Esophagus (tissue), 2 donors: ENCODE results near the gene SMYD3. TPM values are rescaled to one million over a fixed set of nuclear protein-coding genes. Genes with fewer than 3 reads are reported as not detected.
"Not testable (repeated sequence)": the region's sequence is repeated elsewhere in the genome, so short reads cannot be mapped to it uniquely, and the experiment has no call there.

Experiments
- H3K27ac ChIP-seq, 2 donors: one replicate each; pipeline ENCODE4 v1.5.1; 2013; ENCODE audit warnings: low read depth in 2 of 2, mild to moderate bottlenecking in 2 of 2, inconsistent platforms in 1 of 2, low read length in 1 of 2, moderate library complexity in 1 of 2
- H3K27me3 ChIP-seq, 2 donors: one replicate each; pipeline ENCODE4 v1.6.1; 2013; ENCODE audit warnings: low read length in 2 of 2, control low read depth in 1 of 2, mild to moderate bottlenecking in 1 of 2; ENCODE audit not compliant: insufficient read depth in 2 of 2, control insufficient read depth in 1 of 2
- H3K36me3 ChIP-seq, 2 donors: one replicate each; pipeline ENCODE4 v1.6.1; 2013; ENCODE audit warnings: low read length in 1 of 2; ENCODE audit not compliant: control insufficient read depth in 2 of 2, insufficient read depth in 2 of 2
- H3K4me1 ChIP-seq, 2 donors: one replicate each; pipeline ENCODE4 v1.6.1; 2013; ENCODE audit warnings: low read length in 1 of 2; ENCODE audit not compliant: control insufficient read depth in 2 of 2, insufficient read depth in 2 of 2
- H3K4me3 ChIP-seq, 2 donors: one replicate each; pipeline ENCODE4 v1.5.1; 2013; ENCODE audit warnings: low read length in 2 of 2, mild to moderate bottlenecking in 2 of 2, low read depth in 1 of 2, moderate library complexity in 1 of 2
- H3K9me3 ChIP-seq, 2 donors: one replicate each; pipeline ENCODE4 v1.6.1; 2013; ENCODE audit warnings: mild to moderate bottlenecking in 2 of 2, low read depth in 1 of 2, low read length in 1 of 2, moderate library complexity in 1 of 2; ENCODE audit not compliant: control insufficient read depth in 2 of 2, insufficient read depth in 1 of 2
- WGBS, 2 donors: extraction: QIAGEN DNeasy Blood & Tissue Kit; methylation state at CpG; one replicate each; pipeline ENCODE4 v1.1.7; 2013; 5-methylcytosine and 5-hydroxymethylcytosine counted together
- polyA plus RNA-seq, 2 donors: library from polyadenylated mRNA; stranded (reverse); fragments of 200-250 nt; gene quantifications; one replicate each; pipeline ENCODE4 v1.2.3, GENCODE V29; 2013
- donor health status: healthy with polysubstance abuse.
- donor health status: Bipolar disorder and iron deficiency.

SMYD3 gene
- polyA plus RNA-seq, 2 donors = 5.0 to 5.7 TPM

DNA sequence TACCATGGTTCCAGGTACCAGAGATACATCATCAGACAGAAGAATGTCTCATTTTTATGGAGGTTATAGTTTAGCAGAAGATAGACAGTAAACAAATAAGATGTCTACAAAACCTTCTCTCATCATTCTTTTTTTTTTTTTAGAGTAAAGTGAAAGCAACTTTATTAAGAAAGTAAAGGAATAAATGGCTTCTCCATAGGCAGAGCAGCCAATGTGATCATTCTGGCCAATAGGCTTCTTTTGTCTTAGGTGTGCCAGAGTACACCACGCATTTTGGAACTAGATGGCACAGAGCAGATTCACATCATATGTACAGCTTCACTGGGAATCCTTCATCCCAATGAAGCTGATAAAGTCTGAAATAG is 428.2 kb downstream of the SMYD3 start:
- no peaks in the 10 kb centered on the region for H3K27me3 ChIP-seq
- no peak overlapping the region for H3K4me3 ChIP-seq
- H3K27ac ChIP-seq = no peak overlapping the region
- no peaks in the 10 kb centered on the region for H3K9me3 ChIP-seq
- no peaks in the 10 kb centered on the region for H3K4me1 ChIP-seq
- peaks cover 0 to 2% of the 10 kb centered on the region in 2 donors for H3K36me3 ChIP-seq
- WGBS, 2 donors = 95 to 97% methylated on average over 1 of the region's 1 CpG

DNA sequence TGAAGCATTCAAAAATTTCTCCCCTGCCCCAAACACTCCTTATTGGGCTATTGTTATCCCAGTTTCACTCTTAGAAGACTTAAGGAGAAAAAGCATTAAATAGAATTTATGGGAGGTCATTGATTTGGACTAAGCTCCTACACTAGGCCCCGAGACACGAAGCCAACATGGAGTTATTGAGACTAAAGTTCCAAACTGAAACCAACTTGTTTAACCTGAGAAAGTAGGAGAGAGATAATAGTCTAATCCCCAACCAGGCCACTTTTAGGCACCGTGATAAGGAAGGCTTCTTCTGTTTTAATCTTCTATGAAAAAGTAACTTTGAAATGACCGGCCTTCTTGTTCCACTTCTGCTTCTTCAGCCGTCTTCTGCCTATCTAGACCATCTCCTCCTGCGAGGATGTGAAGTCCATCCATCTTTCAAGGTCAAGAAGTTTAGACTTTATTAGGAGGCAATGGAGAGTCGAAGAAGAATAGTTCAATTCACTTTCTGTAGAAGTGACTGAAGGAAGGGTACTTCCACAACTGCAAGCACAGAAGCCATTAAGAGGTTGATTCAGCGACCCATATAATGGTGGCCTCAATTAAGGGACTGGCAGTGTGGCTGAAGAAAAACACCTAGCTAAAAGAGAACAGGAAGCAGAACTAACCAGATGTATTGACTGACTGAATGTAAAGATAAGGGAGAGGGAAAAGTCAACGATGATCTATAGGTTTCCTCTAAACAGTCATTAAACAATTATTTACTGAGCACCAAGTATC is 428.8 kb downstream of the SMYD3 start:
- peaks cover 0 to 2% of the 10 kb centered on the region in 2 donors for H3K36me3 ChIP-seq
- no peak overlapping the region for H3K4me3 ChIP-seq
- H3K27ac ChIP-seq = no peak overlapping the region
- no peaks in the 10 kb centered on the region for H3K4me1 ChIP-seq
- WGBS, 2 donors = 85 to 88% methylated on average over 9 of the region's 9 CpGs
- no peaks in the 10 kb centered on the region for H3K9me3 ChIP-seq
- H3K27me3 ChIP-seq = no peaks in the 10 kb centered on the region

DNA sequence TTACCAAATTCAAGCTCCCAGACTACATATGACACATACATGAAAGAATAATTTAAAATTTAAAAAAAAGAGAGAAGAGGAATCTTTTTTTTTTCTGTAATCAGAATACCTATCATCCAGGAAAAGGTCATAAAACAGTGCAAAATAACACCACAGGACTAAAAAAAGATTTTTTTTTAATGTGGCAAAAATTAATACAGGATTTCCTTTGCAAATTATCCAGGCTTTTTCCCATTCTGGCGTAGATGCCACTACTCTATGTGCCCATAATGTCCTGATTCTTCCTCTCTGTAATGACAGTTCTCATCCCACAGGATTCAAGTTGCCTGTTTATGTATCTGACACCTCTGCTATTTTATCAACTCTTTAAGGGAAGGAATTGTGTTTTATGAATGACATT is 429.6 kb downstream of the SMYD3 start:
- Histone ChIP-seq H3K4me3 (no peak overlapping the region), H3K9me3 (no peaks in the 10 kb centered on the region), H3K36me3 (peaks cover 0 to 2% of the 10 kb centered on the region in 2 donors), H3K27me3 (no peaks in the 10 kb centered on the region), H3K4me1 (no peaks in the 10 kb centered on the region), H3K27ac (no peak overlapping the region)
- 33 to 89% methylated on average over 1 of the region's 1 CpG for WGBS, 2 donors

DNA sequence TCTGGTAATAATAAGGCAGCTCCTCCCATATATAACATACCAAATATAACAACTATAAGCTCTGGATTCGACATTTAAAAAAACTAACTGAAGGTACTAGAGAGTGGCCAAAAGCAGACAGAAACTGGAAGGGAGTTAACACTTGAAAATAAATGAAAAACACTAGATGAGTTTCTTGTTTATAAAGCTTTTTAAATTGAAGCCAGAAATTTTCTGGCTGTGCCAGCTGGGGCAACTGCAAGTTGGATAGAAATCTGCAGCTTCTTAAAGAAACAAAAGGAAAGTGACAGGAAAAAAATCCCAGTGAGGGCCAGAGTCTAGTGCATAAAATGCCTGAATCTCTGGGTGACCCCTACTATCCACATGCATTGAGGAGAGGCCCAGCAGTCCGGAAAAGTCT is 432.7 kb downstream of the SMYD3 start:
- Histone ChIP-seq H3K27ac (no peak overlapping the region), H3K36me3 (no peaks in the 10 kb centered on the region), H3K27me3 (no peaks in the 10 kb centered on the region), H3K4me3 (no peak overlapping the region), H3K9me3 (no peaks in the 10 kb centered on the region), H3K4me1 (peaks cover 0 to 2% of the 10 kb centered on the region in 2 donors)
- 78 to 84% methylated on average over 2 of the region's 2 CpGs for WGBS, 2 donors

DNA sequence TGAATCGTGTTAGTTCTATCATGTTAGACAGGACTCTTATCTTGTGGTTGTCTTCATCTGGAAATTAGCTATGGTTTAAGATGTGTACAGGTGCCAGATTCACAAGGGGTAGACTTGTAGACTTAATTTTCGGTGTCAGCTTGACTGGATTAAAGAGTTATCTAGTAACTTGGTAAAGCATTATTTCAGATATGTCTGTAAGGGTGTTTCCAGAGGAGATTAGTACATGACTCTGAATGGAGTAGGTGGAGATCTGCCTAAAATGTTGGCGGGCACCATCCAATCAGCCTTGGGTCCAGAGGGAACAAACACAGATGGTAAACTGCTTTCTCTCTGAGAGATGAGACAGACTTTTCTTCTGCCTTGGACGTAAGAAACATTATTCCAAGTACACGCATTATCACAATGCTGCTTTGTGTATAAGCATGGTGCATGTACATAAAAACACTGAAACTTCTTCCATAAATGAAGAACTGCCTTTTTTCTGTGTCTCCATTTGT is 434.6 kb downstream of the SMYD3 start:
- no peaks in the 10 kb centered on the region for H3K27me3 ChIP-seq
- WGBS, 2 donors = 88 to 97% methylated on average over 5 of the region's 5 CpGs
- no peaks in the 10 kb centered on the region for H3K36me3 ChIP-seq
- H3K4me1 ChIP-seq = peaks cover 0 to 2% of the 10 kb centered on the region in 2 donors
- no peak overlapping the region for H3K4me3 ChIP-seq
- H3K27ac ChIP-seq = no peak overlapping the region
- no peaks in the 10 kb centered on the region for H3K9me3 ChIP-seq

DNA sequence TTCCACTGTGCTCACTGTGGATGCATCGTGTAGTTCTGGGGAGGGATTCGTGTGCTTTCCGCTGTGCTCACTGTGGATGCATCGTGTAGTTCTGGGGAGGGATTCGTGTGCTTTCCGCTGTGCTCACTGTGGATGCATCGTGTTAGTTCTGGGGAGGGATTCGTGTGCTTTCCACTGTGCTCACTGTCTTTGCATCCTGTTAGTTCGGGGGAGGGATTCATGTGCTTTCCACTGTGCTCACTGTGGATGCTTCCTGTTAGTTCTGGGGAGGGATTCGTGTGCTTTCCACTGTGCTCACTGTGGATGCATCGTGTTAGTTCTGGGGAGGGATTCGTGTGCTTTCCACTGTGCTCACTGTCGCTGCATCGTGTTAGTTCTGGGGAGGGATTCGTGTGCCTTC is 435.1 kb downstream of the SMYD3 start:
- not testable (repeated sequence) for H3K27me3 ChIP-seq, H3K9me3 ChIP-seq, H3K4me1 ChIP-seq, H3K27ac ChIP-seq, H3K4me3 ChIP-seq, H3K36me3 ChIP-seq
- WGBS, 2 donors = 69 to 80% methylated on average over 13 of the region's 15 CpGs

DNA sequence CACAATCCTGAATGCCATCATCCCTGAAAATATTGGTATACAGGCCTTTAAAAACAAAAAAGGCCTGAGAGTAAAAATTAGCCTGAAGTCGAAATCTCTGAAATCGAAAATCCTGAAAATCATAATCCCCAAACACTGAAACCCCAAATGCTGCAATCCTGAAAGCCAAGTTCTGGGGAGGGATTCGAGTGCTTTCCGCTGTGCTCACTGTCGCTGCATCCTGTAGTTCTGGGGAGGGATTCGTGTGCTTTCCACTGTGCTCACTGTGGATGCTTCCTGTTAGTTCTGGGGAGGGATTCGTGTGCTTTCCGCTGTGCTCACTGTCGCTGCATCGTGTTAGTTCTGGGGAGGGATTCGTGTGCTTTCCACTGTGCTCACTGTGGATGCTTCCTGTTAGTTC is 435.5 kb downstream of the SMYD3 start:
- WGBS, 2 donors = 77% methylated on average over 11 of the region's 11 CpGs
- not testable (repeated sequence) for H3K27ac ChIP-seq

DNA sequence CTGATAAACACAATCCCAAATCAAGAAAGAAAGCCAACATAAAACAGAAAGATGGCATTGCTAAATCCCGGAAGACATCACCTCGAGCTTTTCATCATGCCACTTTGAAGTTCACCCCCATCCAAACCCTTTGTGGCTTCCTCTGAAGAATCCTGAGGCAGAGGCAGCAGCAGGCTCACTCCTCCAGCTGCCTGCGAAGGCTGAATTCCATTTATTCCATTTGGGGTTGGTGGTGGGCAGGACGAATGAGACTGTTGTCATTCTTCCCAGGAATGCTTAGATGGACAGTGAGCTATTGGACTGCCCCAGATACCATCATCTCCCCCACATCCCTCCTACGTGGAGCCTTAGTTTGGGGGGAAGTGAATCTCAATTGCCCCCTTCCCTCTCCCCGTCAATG is 437.5 kb downstream of the SMYD3 start:
- Histone ChIP-seq H3K4me1 (peaks cover 0 to 2% of the 10 kb centered on the region in 2 donors), H3K27me3 (no peaks in the 10 kb centered on the region), H3K27ac (no peak overlapping the region), H3K36me3 (no peaks in the 10 kb centered on the region), H3K4me3 (no peak overlapping the region), H3K9me3 (no peaks in the 10 kb centered on the region)
- 91% methylated on average over 6 of the region's 6 CpGs for WGBS, 2 donors

More for the DNA sequence above, 435.5 kb downstream of the SMYD3 start:
- H3K36me3 ChIP-seq, H3K4me1 ChIP-seq, H3K27me3 ChIP-seq, H3K4me3 ChIP-seq, H3K9me3 ChIP-seq: not testable (repeated sequence)

DNA sequence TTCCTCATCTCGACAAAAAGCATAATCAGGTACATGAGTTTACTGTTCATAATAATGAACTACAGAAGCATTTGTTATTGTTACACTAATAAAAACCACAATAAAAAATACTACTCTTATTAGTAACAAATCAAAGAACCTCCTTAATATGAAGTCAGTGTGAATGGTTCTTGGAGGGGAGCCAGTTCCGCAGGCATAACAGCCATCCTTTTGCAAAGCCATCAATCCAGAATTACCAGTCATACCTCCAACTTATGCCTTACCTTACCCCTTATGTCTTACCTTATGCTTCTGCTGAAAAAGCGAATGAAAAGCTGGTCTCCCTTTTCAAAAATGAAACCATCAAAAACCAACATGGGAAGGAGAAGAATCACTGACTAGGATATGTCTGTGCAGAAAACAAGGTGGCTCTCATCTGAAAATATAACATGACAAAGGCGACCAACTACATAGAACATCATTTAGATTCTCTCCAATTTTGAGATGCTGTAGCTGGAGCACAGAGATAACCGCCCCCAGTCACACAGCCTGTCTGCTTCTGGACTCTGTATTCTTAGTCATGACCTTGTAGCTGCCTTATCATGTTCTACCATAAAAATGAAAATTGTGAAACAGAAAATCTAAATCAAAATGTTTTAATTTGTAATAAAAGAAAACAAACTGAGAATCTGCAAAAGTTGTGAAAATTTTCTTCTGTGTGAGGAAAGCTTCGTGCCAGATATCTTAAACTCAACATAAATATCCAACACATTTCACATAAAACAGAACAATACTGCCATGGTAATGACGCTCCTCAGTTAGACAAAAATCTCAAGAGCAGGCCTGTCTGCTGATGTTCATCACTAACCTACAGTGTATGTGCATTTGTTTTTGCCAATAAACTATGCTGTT is 438.2 kb downstream of the SMYD3 start:
- WGBS, 2 donors = 74 to 85% methylated on average over 7 of the region's 7 CpGs
- Histone ChIP-seq H3K27me3 (no peaks in the 10 kb centered on the region), H3K36me3 (no peaks in the 10 kb centered on the region), H3K4me1 (peaks cover 0 to 2% of the 10 kb centered on the region in 2 donors), H3K9me3 (no peaks in the 10 kb centered on the region), H3K4me3 (no peak overlapping the region), H3K27ac (no peak overlapping the region)
